Stimulated activated CD4-positive, alpha-beta T cell treated with anti-CD3 and anti-CD28 coated beads, TNF-alpha, amount 100 ng/mL, for 48 hours (primary cell): Measurements from ENCODE around the gene TEX14.
"Not testable (repeated sequence)": the region's sequence is repeated elsewhere in the genome, so short reads cannot be mapped to it uniquely, and the experiment has no call there.

Experiments used
- DNase-seq, 3 donors: peaks; one replicate each; pipeline ENCODE4 v3.0.0-alpha.2; 2020; ENCODE audit warnings: low read depth in 3 of 3

The TEX14 gene

DNA sequence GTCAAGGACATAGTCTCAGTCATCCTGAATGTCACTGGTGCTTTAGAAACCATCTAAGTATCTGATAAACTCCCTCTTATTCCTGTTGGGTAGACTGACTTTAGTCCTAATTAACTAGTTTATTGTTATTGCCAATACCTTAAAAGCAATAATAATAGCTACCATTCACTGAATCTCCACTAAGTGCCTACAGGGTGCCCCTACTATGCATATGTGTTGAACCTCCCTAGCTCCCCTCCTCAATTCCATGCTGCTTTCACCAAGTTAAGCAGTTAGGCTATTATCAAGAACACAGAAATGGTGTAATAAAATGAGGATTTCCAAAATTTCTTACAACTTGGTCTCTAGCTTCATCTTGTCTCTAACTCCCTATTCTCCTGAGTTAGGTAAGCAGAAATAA, 89.9 kb downstream of the TEX14 start:
- DNase-seq: no peak

DNA sequence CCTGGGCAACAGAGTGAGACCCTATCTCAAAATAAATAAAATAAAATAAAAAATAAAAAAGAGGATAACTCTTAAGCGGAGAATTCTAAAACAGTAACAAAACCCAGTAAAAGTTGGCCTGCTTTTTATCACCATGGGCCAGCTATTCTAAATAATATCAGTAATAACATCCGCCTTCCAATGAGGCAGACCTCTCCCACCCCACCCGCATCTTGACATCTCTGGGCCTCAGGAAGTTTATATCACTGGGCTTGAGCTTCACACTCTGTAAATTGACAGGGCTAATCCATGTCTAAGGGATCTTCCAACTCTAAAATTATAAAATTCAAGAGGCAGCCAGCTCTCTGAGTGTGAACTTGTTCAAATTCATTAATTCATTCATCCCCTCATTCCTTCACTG, 94.5 kb downstream of the TEX14 start:
- DNase-seq: no peak

DNA sequence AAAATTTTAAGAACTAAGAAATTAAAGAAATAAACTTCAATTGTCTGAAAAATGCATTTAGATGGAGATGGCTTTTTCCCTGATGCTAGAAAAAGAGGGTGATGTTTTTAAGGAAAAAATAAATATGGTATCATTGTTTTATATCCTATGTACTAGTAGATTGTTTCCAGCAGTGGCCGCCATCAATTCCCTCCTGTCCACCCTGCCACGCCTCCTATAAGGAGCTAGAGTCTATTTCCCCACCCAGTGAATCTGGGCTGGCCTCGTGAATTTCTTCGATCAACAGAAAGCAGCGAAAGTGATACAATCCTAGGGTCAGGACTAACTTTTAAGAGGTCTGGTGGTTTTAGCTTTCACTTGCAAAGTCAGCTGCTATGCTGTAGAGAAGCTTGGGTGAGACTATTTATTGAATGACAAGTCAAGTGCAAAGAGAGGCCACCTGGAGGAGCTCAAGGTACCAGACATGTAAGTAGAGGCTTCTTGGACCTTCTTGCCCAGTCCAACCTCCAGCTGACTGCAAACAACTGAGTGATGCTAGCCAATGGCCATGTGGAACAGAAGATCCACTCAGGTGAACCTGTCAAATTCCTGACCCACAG, 96.6 kb downstream of the TEX14 start:
- DNase-seq: no peak

DNA sequence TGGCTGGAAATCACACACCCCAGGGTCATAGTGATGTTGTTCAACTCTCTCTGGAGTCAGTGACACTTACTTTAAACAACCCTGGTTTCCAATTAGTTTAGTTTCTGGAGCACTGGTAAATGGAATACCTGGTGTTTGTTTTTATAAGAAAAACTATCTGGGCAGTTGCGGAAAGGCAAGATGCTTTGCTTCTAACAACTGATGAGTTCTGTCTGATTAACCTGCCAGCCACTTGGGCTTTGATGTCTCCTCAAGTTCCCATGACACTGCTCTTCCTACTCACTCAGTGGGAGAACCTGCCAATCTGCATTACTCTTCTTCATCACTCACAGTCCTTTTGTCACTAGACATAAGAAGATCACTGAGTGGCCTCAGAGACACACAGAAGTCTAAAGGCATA, 98.7 kb downstream of the TEX14 start:
- DNase-seq: no peak

DNA sequence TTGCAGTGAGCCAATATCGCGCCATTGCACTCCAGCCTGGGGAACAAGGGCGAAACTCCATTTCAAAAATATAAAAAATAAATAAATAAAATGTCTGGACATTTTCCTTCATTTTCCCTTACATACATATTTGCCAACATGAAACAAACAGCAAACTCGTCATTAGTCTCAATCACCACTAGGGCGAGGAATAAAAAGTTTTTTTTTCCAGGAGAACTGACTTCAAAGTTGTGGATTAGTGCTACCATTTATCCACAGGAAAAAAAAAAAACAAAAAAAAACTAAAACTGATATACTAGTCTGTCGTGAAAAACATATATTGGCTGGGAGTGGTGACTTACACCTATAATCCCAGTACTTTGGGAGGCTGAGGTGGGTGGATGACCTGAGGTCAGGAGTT, 100.4 kb downstream of the TEX14 start:
- DNase-seq: no peak

DNA sequence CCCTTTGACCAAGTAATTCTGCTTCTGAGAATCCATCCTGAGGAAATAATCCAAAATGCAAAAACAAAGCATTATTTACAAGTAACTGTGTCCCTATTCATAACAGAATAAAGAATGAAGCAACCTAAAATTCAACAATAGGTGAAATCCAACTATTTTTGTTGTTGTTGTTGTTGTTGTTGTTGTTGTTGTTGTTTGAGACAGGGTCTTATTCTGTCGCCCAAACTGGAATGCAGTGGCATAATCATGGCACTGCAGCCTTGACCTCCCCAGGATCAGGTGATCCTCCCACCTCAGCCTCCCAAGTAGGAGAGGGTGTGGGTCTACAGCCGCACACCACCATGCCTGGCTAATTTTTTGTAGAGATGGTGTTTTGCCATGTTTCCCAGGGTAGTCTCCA, 101.5 kb downstream of the TEX14 start:
- DNase-seq: no peak

DNA sequence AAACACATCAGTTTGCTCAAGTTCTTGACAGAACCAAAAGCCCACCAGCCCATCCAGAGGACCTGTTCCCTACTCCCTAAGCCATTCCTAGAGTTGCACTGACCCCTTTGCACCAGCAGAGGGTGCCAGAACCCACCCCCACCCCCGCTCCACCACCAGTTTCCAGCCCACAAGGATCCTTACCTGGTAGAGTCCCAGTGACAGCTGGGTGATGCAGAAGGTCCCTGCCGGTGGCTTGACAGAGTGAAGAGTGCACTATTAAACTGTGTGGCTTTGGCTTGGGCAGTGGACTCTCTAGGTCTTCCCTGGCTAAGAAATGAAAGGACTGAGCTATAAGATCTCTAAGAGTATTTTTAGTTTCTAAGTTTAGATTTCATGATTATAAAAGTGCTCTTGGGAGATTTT, 104.1 kb downstream of the TEX14 start:
- peak; percentile 38 to 45 (median 41) for DNase-seq

DNA sequence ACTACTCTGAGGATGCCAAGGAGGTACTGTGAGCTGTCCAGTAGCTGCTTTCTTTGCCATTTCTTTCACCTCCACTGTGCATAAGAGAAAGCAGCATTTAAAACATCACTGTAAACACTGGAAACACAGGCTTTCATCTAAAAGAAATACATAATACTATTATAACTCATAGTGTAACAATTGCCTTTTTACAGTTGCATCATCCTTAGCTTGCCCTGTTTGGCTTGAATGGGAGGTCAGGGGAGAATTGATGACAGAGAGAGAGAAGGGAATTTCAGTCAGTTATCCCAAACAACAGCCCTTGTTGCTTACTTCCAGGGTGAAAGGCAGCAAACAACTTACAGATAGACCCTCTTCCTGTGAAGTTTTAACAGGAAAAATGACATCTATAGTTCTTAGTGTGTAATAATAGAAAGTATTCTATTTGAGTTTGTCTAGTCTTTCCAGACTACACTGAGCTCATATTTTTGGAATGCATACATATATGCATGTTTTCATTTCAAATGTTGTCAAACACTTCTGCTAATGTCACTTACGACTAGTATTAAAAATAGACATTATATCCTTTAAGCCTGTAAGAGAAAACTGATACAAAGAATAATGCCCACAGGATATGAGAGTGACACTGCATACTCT, 105.7 kb downstream of the TEX14 start:
- no peak for DNase-seq

DNA sequence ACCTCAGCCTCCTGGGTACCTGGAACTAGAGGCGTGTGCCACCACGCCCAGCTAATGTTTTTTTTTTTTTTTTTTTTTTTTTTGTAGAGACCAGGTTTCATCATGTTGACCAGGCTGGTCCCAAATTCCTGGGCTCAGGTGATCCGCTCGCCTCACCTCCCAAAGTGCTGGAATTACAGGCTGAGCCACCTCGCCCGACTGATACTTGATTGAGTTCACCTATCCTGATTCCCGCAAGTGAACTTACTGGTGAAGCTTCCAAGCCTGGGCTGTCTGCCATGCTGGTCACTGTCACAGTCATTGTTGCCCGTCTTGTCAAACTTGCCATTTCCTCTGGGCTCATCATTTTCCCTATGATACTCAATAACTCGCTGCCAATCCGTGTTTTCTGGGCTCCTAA, 106.3 kb downstream of the TEX14 start:
- DNase-seq: no peak

DNA sequence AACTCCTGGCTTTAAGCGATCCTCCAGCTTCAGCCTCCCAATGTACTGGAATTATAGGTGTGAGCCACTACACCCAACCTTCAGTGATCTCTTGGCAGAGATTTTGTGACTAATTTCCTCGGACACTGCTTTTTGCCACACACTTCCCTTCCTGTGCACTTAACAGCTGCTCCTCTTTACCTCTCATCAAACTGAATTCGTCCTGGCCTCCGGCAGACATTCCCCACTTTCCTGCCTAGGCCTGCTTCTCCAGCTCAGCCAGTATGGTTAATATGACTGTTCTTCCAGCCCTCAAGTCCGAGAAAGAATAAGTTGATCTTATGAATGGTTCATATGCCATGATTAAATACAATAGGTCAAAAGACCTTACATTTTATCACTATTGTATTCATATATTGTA, 108.4 kb downstream of the TEX14 start:
- DNase-seq: no peak

DNA sequence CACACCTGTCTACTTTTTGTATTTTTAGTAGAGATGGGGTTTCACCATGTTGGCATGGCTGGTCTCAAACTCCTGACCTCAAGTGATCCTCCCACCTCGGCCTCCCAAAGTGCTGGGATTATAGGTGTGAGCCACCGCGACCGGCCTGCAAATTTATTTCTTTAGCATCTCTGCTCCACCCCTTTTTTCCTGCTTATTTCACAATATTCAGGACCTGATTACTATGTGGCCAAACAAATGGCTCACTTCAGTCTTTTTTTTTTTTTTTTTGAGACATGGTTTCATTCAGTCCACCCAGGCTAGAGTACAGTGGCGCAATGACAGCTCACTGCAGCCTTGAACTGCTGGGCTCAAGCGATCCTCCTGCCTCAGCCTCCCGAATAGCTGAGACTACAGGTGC, 109.1 kb downstream of the TEX14 start:
- not testable (repeated sequence) for DNase-seq

DNA sequence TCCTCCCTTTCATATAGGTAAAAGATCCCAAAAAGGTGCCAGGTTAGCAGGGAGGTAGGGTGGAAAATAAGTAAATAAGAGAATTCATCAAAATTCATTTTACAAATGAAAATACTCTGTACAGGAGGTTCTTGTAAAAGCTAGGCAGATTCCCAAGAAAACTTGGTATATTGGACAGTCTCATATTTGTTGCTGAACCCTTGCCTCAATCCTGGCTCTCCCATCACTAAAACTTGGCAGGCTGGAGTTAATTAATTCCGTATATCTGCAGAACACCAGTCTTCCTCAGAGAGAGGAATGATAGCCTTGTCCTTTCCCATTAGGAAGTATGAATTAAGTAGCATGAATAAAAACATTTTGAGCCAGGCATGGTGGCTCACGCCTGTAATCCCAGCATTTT, 111.2 kb downstream of the TEX14 start:
- DNase-seq: no peak

DNA sequence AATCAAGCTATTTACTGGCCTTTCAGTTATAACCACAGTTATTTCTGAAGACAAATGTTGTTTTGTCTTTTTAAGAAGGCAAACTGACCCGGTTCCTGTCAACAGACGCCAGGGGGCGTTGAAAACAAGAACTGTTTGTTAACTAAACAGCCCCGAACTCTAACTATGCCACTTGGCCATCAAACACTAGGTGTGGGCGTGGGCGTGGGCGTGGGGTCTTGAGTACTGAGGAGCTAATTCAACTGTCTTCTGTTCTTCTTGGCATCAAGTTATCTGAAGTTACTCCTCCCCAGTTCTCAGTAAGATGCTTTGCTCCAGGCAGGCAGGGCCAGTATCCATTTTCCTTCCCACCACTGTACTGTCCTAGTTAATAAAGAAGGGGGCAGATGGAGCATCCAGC, 114.1 kb downstream of the TEX14 start:
- peak in 2 of 3 donors; percentile 7 to 40 for DNase-seq

DNA sequence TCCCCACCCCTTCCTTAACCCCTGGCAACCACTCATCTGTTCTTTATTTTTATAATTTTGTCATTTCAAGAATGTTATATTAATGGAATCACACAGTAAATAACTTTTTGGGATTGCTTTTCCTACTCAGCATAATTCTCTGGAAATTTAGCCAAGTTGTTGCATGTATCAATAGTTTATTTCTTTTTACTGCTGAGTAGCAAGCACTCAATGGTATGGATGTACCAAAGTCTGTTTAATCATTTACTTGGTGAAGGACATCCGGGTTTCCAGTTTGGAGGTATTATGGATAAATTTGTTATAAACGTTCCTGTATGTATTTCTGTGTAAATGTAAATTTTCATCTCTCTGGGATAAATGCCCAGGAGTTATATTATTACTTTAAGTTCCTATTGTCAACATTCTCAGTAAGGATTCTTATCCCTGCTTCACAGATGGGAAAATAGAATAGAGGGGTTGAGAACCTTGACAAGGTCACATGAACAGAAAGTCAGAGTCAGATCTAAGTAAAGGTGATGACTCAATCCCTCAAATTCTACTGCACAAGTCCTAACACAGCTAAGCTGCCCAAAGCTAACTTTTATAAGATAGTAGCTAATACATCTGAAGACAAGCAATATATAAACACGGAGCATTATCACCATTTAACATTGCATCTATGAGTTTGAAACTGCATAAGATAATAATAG, 115.0 kb downstream of the TEX14 start:
- DNase-seq: no peak

DNA sequence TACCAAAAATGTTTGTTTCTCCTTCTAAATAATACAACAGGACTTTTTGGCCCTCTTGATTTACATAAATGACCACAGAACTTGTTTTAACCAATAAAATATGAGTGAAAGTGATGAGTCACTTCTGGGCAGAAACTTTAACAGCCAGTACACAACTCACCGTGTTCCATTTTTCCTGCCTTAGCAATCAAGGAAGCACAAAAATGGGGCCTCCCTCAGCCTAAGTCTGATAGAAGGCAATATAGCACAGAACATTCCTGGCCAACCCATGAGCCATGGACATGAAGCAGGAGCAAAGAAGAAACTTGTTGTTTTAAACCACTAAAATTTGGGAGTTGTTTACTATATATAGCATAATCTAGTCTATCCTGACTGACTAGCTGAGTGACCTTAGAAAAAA, 116.3 kb downstream of the TEX14 start:
- no peak for DNase-seq

DNA sequence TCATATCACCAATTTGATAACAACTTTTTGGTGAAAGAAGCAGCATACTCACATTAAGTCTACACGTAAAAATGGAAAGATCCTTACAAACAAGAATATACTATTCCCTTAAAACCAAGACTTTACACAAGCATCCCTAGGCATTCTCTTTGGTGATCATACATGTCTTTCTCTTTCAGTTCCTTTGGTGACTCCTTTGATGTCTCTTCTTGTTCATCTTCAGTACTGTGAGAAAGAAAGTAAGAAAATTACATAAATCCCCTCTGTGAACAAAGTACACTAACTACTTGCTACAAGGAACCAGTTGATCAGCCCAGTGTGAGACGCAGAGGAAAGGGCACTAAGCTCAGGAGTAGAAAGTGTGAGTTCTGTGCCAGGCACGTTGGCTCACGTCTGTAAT, 117.8 kb downstream of the TEX14 start:
- no peak for DNase-seq

DNA sequence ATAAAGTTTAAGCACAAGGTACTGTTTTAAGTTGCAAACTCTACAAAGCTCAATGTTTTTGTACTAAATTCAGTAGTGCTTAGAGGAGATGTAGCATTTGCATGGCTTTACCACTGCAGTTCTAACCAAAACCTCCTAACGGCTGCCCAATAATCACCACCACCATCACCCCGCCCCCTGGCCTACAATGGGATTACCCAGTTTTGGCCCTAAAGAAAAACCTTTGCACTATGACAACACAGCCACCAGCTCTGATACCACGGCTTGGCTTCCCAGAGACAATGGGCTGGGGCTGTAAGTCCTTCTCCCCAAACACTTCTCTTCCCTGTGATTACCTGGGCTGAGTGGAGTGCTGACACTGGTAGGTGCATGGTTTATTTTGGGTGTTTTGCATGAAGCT, 119.0 kb downstream of the TEX14 start:
- no peak for DNase-seq

DNA sequence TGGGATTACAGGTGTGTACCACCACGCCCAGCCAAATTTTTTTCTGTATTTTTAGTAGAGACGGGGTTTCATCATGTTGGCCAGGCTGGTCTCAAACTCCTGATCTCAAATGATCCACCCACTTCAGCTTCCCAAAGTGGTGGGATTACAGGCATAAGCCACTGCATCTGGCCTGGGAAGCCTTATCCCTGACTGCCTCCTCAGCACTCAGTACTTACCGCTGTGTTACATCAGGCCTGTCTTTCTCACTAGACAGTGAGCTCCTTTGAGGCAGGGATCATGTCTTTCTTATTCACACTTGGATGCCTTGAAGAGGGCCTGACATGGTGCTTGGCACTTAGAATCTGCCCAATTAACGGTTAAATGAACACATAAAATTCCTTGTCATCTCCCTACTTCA, 121.1 kb downstream of the TEX14 start:
- no peak for DNase-seq

DNA sequence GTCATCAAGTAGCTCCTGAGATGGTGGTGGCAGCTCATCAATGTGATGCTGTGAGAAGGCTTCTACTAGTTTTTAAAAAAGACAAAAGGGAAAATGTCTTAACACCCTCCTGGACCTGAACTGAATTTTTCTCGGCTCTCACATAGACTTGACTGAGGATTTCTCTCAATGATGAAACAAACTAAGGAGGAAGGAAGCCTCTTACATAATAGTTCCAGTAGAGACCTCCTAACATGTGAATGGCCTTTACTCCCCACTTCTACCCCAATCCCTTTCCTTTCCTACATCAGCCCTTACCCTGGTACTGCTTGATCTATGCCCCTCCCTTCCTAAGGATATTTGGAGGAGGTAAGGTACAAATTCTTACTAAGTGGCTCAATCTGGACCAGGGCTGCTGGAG, 122.6 kb downstream of the TEX14 start:
- DNase-seq: no peak

DNA sequence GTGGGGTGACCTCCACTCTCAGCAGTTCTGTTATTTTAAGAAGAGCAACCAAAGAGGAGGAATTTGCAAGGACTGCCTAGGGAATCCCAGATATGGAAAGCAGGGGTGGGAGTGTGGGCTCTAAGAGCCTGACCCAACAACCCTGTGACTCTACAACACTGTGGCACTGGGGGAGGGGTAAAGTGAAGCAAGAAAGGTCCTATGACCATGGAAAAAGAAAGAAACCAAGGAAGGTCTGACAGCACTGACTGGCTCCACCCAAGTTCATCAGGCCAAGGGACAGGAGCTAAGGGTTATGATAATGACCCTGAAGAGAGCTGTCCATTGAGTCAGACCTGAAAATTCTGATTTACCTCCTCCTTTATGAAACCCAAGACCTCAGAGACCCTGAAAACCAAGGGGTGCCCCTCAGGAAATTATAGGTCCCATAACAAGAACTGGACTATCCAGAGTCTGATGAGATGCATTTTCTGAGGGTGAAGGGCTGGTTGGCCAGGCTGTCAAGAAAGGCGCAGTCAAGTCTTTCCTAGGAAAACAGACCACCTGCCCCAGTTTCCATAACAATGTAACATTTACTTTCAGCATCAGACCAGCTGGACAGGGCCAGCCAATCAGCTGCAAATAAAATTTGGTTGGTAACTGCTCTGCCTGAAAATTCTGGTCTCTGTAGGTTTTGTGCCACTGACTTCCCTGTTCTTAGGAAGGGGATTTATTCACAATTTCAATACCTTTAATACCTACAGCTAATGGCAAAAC, 123.6 kb downstream of the TEX14 start:
- DNase-seq: no peak

DNA sequence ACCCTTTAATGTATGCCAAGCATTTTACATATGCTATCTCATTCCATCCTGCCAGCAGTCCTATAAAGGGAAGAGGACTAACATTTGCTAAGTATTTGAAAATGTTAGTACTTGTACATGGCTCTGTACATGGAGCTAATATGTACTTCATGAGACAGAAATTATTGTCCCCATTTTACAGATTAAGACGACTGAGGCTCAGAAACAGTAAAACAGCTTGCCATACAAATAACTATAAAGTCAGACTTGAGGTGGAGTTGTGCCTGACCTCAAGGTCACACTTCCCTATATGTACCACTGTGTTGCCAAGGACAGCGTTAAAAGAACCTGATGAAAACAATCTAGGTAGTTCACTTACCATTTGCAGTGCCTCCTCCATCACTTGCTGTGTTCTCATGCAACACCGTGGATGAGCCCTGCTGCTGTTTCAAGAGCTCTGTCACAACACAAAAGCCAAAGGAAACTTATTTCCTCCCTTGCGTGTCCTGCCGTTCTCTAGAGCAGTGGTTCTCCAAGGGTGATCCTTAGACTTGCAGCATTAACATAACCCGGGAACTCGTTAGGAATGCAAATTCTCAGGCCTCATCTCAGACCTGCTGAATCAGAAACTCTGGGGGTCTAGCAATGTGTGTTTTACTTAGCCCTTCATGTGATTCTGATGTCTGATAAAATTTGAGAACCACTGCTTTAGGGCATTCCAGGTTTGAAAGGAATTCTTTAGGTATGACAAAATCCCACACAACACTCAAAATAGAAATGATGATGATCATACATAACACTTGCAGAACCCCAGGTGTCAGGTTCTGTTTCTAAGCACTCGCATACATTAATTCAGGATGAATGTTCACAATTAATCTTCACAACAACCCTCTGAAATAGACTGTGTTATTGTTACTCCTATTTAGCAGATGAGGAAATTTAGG, 126.2 kb downstream of the TEX14 start:
- DNase-seq: no peak

DNA sequence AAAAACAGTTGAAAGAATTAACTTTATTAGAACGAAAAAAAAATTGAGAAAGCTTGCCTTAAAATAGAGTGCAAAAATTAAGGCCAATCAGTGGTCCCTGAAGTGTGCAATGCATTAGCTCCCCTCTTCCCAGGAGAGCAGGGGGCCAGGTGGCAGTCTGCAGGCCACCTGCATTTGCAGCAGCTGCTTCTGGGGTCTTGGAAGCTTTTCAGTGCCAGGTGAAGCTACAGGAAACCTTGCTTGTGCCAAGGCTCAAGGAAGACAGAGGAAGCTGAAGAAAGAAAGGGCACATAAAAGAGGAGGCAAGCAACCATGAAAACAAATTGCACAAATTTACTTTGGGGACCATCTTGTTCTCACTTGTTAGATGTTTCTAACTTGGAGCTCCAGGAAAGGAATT, 126.9 kb downstream of the TEX14 start:
- no peak for DNase-seq
